Measurements from ENCODE around the gene ANKRD16. TPM values are rescaled to one million over a fixed set of nuclear protein-coding genes. Genes with fewer than 3 reads are reported as not detected.
A peak's percentile ranks its signal among the peaks of the same experiment; 100 is the strongest.

The ANKRD16 gene
- total and polyA plus RNA-seq, 2 donors from 2014 or later: 6.7 to 7.1 TPM

DNA sequence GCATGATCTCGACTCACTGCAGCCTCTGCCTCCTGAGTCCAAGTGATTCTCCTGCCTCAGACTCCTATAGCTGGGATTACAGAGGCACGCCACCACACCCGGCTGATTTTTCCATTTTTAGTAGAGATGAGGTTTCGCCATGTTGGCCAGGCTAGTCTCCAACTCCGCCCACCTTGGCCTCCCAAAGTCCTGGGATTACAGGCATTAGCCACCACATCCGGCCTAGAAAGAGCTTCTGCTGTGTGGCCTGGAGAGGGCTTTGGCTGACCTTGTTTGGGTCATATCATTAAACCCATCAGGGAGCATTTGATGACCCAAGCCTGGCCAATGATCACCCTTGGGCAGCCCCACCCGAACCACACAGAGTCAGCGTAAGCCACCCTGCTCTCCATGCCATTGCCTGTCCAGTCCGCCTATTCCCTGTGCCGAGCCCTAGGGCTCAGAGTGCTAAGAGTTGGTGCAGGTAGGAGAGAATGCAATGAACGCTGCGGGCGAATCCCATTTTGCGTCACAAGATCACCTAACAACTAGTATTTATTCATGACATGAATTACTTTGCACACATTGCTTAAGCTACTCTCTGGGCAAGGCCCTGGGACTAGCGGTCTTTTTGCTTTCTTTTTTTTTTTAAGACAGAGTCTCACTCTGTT lies 54.1 kb downstream of the ANKRD16 start:
- FAIRE-seq: no peak

DNA sequence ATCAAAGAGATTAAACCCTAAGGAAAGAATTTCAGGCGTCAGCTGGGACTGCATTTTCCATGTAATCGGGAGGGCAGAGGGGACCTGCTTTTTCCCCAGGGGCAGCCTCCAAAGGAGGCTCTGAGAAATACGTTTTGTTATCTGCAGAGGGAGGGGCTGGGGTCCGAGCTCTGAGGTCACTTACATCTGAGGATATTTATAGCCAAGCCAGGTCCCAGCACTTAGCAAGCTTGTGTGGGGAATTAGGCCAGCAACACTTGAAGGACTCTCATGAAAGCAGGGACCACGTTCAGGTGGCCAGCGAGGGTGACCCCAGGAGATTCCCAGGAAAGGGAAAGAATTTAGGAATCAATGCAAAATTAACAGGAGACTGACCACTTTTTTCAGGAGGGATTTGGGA lies 55.9 kb downstream of the ANKRD16 start:
- DNase-seq (no peak), FAIRE-seq (no peak)
- TF ChIP-seq, protein P1, sequence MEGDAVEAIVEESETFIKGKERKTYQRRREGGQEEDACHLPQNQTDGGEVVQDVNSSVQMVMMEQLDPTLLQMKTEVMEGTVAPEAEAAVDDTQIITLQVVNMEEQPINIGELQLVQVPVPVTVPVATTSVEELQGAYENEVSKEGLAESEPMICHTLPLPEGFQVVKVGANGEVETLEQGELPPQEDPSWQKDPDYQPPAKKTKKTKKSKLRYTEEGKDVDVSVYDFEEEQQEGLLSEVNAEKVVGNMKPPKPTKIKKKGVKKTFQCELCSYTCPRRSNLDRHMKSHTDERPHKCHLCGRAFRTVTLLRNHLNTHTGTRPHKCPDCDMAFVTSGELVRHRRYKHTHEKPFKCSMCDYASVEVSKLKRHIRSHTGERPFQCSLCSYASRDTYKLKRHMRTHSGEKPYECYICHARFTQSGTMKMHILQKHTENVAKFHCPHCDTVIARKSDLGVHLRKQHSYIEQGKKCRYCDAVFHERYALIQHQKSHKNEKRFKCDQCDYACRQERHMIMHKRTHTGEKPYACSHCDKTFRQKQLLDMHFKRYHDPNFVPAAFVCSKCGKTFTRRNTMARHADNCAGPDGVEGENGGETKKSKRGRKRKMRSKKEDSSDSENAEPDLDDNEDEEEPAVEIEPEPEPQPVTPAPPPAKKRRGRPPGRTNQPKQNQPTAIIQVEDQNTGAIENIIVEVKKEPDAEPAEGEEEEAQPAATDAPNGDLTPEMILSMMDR (IDR thresholded peaks at IDR 0.05; ENCODE audit: borderline replicate concordance, extremely low read depth, insufficient read depth): no peak
- H3K4me3 ChIP-seq (ENCODE audit: low read length in 3 of 3): no peak overlapping the region
- H3K27me3 ChIP-seq (ENCODE audit: control insufficient read depth, insufficient read depth, low read length): no peaks in the 10 kb centered on the region
- no peak overlapping the region for H3K27ac ChIP-seq (ENCODE audit: low read depth in 2 of 2, low read length in 2 of 2)
- intact Hi-C loops (cut with DNase I): no loop called here
- H3K9ac ChIP-seq (ENCODE audit: low read length in 3 of 3): no peak overlapping the region
- no peaks in the 10 kb centered on the region for H3K9me3 ChIP-seq (ENCODE audit: control insufficient read depth in 2 of 3, insufficient read depth in 1 of 3, low read length in 3 of 3)
- no peaks in the 10 kb centered on the region for H3K36me3 ChIP-seq (ENCODE audit: control insufficient read depth in 2 of 3, insufficient read depth in 3 of 3, low read length in 3 of 3)
- H3K4me1 ChIP-seq (ENCODE audit: control insufficient read depth in 2 of 3, insufficient read depth in 2 of 3, low read depth in 1 of 3, low read length in 3 of 3): no peaks in the 10 kb centered on the region

More for the DNA sequence above, 54.1 kb downstream of the ANKRD16 start:
- intact Hi-C loops (cut with DNase I): no loop called here
- TF ChIP-seq, protein P1 (IDR thresholded peaks at IDR 0.05; ENCODE audit: borderline replicate concordance, extremely low read depth, insufficient read depth): no peak
- no peak for DNase-seq
- H3K27me3 ChIP-seq (ENCODE audit: control insufficient read depth, insufficient read depth, low read length): no peaks in the 10 kb centered on the region
- no peak overlapping the region for H3K27ac ChIP-seq (ENCODE audit: low read depth in 2 of 2, low read length in 2 of 2)
- no peaks in the 10 kb centered on the region for H3K36me3 ChIP-seq (ENCODE audit: control insufficient read depth in 2 of 3, insufficient read depth in 3 of 3, low read length in 3 of 3)
- H3K9ac ChIP-seq (ENCODE audit: low read length in 3 of 3): no peak overlapping the region
- H3K9me3 ChIP-seq (ENCODE audit: control insufficient read depth in 2 of 3, insufficient read depth in 1 of 3, low read length in 3 of 3): no peaks in the 10 kb centered on the region
- no peak overlapping the region for H3K4me3 ChIP-seq (ENCODE audit: low read length in 3 of 3)
- no peaks in the 10 kb centered on the region for H3K4me1 ChIP-seq (ENCODE audit: control insufficient read depth in 2 of 3, insufficient read depth in 2 of 3, low read depth in 1 of 3, low read length in 3 of 3)

DNA sequence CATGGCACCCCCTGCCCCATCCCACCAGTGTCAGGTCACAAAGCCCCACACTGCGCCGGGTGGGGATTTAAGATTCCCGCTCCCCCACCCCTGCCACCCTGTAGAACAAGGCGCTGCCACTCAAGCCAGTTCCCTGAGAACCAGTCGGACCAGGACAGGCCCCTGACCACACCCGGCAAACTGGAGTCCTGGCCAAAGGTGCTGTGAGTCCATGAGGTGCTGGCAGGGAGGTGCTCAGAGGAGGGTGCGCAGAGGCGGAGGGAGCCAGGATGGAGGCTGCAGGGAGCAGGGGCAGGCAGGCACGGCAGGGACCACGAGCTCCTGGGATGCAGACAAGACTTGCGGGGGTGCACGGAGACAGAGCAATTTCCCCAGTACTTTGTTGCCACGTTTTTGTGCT lies 56.7 kb downstream of the ANKRD16 start:
- DNase-seq (peak in 1 of 5 donors; percentile 51), FAIRE-seq (no peak)
- Histone ChIP-seq H3K4me1 (ENCODE audit: control insufficient read depth in 2 of 3, insufficient read depth in 2 of 3, low read depth in 1 of 3, low read length in 3 of 3) (no peaks in the 10 kb centered on the region), H3K9me3 (ENCODE audit: control insufficient read depth in 2 of 3, insufficient read depth in 1 of 3, low read length in 3 of 3) (no peaks in the 10 kb centered on the region), H3K36me3 (ENCODE audit: control insufficient read depth in 2 of 3, insufficient read depth in 3 of 3, low read length in 3 of 3) (no peaks in the 10 kb centered on the region), H3K9ac (ENCODE audit: low read length in 3 of 3) (no peak overlapping the region), H3K27ac (ENCODE audit: low read depth in 2 of 2, low read length in 2 of 2) (no peak overlapping the region), H3K27me3 (ENCODE audit: control insufficient read depth, insufficient read depth, low read length) (no peaks in the 10 kb centered on the region), H3K4me3 (ENCODE audit: low read length in 3 of 3) (no peak overlapping the region)
- intact Hi-C loops (cut with DNase I): no loop called here
- TF ChIP-seq, protein P1 (IDR thresholded peaks at IDR 0.05; ENCODE audit: borderline replicate concordance, extremely low read depth, insufficient read depth): no peak

DNA sequence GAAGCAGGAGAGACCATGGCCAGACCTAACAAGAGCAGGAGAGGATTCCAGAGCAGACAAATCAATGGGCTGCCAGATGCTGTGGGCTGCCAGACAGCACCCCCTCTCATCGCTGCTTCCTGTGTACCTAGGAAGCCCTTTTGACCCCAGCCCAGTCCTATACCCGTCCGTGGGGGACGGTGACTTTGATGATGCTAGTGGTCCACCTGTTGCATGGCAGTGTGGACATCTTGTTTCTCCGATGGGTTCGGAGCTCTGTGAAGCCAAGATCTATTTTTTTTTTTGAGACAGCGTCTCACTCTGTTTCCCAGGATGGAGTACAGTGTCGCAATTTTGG lies 58.3 kb downstream of the ANKRD16 start:
- DNase-seq (peak in 1 of 5 donors; percentile 31), FAIRE-seq (no peak)
- TF ChIP-seq, protein P1 (IDR thresholded peaks at IDR 0.05; ENCODE audit: borderline replicate concordance, extremely low read depth, insufficient read depth): no peak
- H3K9ac ChIP-seq (ENCODE audit: low read length in 3 of 3): no peak overlapping the region
- H3K36me3 ChIP-seq (ENCODE audit: control insufficient read depth in 2 of 3, insufficient read depth in 3 of 3, low read length in 3 of 3): no peaks in the 10 kb centered on the region
- no peak overlapping the region for H3K4me3 ChIP-seq (ENCODE audit: low read length in 3 of 3)
- intact Hi-C loops (cut with DNase I): no loop called here
- H3K4me1 ChIP-seq (ENCODE audit: control insufficient read depth in 2 of 3, insufficient read depth in 2 of 3, low read depth in 1 of 3, low read length in 3 of 3): no peaks in the 10 kb centered on the region
- no peaks in the 10 kb centered on the region for H3K27me3 ChIP-seq (ENCODE audit: control insufficient read depth, insufficient read depth, low read length)
- H3K27ac ChIP-seq (ENCODE audit: low read depth in 2 of 2, low read length in 2 of 2): no peak overlapping the region
- no peaks in the 10 kb centered on the region for H3K9me3 ChIP-seq (ENCODE audit: control insufficient read depth in 2 of 3, insufficient read depth in 1 of 3, low read length in 3 of 3)

Data from kidney (tissue), 14 donors.